HG03521 (cell line): ENCODE data around the gene ADAMTSL4.
"Not testable (repeated sequence)": the region's sequence is repeated elsewhere in the genome, so short reads cannot be mapped to it uniquely, and the experiment has no call there.

Experiments used
- ATAC-seq: cut with Tn5 transposase; IDR thresholded peaks from one replicate; pipeline ENCODE4 v1.9.1; 2021; ENCODE audit warnings: mild to moderate bottlenecking, moderate library complexity; ENCODE audit not compliant: unreplicated experiment

Gene ADAMTSL4

GRCh38 chr1:150566589-150567340 is 17.6 kb downstream of the ADAMTSL4 start:
- no peak for ATAC-seq

DNA sequence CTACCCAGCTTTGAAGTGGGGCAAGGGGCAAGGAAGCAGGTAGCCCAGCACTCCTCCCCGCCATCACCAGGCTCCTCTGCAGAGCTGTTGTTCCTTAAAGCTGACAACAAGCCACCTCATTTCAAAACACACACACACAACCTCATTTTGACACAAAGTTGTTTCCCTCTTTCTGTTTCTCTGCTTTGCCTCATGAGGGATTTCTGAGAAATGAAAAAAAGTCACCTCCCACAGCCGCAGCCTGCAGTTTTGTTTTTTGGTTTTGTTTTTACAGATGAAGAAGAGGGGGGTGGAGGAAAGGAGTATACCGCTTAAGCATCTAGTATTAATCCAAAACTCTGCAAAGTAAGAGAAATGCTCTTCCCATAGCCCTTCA is 18.1 kb downstream of the ADAMTSL4 start:
- no peak for ATAC-seq

- ATAC-seq, result no peak
Measured at GRCh38 chr1:150567717-150568593, 18.7 kb downstream of the ADAMTSL4 start.

DNA sequence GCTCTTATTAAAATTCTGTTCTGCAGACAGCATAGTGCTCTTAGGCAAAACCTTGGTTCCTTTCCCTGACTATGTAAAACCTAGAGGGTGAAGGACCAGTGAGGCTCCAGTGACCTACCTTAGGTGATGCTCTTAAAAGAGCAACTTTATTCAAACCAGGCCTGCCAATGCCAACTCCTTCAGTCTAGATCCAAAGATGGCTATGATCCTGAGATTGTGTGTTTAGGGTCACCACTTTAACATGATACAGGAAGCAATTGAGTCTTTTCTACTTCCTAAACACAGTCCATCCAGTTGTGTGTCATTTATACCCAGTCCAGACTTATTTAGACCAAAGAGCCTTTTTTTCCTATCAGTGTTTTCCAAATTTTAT is 19.4 kb downstream of the ADAMTSL4 start:
- ATAC-seq, result no peak

GRCh38 chr1:150572918-150573647 is 23.9 kb downstream of the ADAMTSL4 start:
- ATAC-seq, result no peak

GRCh38 chr1:150573648-150574071 is 24.5 kb downstream of the ADAMTSL4 start:
- not testable (repeated sequence) for ATAC-seq

DNA sequence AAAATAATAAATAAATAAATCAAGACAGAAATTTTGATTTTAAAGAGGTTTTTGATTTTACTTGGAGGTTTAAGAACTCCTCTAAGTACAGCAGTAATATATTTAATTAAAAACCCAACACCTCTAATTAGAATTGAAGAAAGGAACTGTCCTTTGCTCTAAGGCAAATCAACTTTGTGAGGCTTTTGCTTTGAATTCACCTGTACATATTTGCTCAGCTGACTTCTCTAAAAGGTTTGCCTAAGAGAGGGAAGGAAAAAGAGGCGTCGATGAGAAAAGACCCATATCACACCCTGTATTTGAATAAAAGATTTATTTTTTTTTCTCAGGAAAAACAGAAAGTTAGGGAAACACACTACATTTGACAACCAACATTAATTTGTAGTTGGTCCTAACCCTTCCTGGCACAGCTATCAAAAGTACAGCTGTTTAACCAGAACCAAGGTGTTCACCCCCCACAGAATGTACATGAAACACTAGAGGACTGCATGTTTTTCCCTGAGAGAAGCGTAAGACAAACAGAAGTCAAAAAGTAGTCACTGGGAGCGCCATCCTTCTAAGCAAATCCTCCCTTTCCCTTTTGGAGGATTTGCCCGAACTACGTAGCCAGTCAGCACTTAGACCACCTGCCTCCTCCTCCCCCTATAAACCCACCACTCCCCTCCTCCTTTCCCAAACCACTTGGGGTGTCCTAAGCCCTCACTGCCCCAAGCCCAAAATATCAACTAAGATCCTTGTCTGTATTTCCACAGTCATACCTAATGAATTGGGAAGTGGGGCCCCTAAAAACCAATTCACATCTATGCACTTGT is 25.3 kb downstream of the ADAMTSL4 start:
- ATAC-seq, result no peak

DNA sequence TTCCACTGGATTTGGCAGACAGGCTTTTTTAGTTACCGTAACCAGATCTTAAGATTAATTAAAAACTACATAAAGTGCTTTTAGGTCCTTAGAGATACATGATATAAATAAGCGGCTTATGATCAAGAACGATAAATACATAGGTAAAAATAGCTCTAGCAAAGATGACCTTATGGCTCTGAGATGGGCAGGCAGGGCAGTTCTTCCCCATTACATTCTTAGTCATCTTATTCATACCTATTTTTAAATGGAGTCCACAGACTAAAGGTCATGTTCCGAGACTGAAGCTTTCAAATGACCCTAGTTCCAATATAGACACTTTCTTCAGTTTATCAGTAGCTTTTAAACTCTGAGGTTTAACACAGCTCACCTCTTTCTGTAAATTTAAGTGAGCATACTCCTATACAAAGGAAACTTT is 25.9 kb downstream of the ADAMTSL4 start:
- ATAC-seq, result no peak

DNA sequence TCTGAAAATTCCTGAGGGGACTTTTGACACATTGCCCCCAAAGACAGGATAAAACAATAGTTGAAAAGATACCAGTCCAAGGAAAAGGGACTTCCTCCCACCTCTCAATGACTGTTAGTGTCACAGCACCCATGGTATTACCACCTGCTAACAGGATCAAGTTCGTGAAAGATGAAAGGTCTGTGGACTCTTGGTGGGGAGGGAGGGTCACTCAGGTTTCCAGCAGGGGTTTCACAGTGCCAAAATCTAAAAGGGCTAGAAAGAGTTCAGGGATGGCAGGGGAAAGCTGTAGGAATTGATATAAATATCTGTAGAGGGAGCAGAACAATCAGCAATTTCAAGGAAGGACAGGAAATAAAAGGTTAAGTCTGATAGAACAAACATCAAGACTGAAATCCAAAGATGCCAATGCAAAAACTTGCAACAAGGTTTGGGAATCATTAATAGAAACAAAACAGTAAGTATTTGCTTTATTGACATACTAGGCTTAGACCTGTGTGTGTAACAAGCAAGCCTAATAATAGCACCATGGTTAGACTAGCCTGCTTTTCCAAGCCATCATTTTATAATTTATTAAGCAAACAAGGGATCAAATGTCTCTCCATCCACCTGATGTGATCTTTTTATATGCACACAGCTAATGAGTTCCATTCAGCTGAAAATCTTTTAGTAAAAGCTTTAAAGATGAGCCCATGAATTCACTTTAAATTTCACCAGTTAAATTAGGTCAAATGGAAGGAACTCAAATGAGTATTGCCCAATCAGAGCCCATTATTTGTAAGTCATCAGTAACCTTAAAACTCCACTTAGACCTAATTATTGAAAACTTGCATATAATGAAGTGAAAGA is 26.5 kb downstream of the ADAMTSL4 start:
- no peak for ATAC-seq

DNA sequence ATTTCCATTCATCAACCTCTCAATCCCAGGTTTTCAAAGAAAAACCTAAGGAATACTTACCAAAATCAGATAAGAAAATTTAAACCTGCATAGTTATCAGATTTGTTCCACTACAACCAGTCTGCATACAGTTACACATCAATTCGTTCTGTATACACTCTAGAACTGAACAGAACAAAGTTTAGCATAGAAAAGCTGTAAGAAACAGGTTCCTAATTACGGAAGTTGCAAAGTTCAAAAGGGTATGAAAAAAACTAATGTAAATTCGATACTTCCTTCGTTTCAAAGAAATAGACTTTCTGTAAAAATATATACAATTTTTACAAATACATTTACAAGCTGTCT is 27.1 kb downstream of the ADAMTSL4 start:
- ATAC-seq, result no peak

GRCh38 chr1:150576794-150577556 is 27.8 kb downstream of the ADAMTSL4 start:
- no peak for ATAC-seq

DNA sequence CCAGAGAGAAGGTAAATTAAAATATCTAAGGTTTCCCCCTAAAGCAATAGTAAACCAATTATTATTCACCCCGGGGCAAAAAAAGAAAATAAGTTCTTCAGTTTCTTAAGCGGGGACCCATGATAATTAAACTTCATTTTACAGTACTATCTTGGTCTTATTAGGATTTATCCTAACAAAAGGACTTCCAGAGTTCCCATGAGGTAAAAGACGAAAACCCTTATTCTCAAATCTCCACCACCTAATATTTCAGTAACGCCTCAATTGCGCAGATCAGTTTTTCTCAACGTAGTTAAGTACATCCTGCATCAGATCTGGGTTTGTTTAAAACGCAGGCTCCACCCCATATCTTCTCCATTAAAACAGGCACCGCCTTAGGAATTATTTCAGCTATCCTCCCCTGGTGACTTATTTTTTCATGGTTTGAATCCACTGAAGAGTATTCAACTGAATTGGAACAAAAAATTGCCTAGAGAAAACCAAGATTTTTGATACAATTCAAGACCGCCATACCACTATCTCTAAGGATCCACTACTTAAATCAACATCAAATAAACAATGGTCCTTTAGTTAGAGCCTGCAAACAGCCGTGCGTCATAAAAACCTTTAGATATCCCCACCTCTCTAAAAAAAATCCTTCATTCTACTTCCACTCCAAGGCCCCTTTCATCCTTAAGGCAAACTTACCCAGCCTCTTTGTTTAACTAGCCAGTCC is 28.5 kb downstream of the ADAMTSL4 start:
- no peak for ATAC-seq

- ATAC-seq, result no peak
Measured at GRCh38 chr1:150578272-150579109, 29.3 kb downstream of the ADAMTSL4 start.

GRCh38 chr1:150579110-150579944 is 30.1 kb downstream of the ADAMTSL4 start, which contains the start of gene MCL1:
TSS of gene MCL1 (minus strand) at chr1:150579610. CDS start at chr1:150579530, 80 bp downstream.
- peak; percentile 86 for ATAC-seq

DNA sequence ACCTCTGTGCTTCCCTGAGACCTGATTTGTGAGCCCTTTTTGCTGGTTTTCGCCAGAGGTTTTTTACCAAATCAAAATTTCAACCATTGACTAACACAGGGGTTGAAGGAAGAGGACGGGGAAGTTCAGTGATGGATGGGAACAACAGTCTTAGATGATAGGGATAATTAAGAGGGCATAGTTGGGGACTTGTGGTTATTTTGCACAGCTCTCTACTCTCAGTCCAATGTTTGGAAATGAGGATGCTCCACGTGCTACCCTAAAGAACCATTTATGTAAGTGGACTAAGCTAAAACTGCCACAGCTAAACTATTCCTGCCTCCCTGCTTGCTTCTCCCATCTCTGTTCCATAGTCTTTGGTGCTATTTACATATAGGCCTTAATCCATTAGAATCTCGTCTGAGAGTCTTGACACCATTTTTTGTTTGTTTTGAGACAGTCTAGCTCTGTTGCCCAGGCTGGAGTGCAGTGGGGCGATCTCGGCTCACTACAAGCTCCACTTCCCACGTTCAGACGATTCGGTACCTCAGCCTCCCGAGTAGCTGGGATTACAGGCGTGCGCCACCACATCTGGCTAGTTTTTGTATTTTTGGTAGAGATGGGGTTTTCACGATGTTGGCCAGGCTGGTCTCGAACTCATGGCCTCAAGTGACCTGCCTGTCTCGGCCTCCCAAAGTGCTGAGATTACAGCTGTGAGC is 30.9 kb downstream of the ADAMTSL4 start:
- no peak for ATAC-seq

DNA sequence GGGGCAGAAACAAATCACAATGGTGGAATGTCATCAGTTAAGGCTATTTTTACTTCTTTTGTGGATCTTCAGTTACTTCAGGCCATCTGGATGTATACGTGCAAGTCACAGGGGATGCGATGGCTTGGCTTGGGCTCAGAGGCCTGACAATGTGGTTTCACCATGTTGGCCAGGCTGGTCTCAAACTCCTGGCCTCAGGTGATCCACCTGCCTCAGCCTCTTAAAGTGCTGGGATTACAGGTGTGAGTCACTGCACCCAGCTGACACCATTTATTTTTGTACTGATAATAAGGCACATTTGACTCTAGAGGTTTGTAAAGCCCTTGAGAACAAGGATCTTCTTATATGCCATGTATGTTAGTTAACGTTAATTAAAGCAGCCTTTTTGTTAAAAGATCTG is 31.8 kb downstream of the ADAMTSL4 start:
- not testable (repeated sequence) for ATAC-seq
